Placental epithelial cell (primary cell): ENCODE results near the gene OR4L1. TPM values are rescaled to one million over a fixed set of nuclear protein-coding genes. Genes with fewer than 3 reads are reported as not detected.

Experiments
- small RNA-seq: library from RNA; depleted of rRNA; stranded (forward); fragments of <200 nt; gene quantifications from one replicate; pipeline ENCODE3, GENCODE V24; 2012
- total RNA-seq: library from RNA; depleted of rRNA; stranded (reverse); fragments of >200 nt; gene quantifications from 2 replicates; pipeline ENCODE4 v1.2.3, GENCODE V29; 2012

Gene OR4L1, protein sequence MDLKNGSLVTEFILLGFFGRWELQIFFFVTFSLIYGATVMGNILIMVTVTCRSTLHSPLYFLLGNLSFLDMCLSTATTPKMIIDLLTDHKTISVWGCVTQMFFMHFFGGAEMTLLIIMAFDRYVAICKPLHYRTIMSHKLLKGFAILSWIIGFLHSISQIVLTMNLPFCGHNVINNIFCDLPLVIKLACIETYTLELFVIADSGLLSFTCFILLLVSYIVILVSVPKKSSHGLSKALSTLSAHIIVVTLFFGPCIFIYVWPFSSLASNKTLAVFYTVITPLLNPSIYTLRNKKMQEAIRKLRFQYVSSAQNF
- not detected in 2 replicates for total RNA-seq

DNA sequence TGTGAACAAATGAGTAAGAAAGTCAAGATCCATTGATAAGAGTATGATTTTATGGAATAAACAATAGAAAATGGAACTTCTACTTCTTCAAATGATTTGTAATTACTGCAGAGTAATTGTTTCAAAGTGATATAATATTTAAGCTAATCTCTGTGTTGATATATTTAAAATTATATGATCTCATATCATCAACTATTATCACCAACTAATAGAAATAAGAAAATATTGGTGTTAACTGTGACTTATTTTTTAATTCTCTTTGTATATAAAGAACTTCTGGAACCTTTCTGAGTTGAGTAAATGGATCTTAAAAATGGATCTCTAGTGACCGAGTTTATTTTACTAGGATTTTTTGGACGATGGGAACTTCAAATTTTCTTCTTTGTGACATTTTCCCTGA lies at the start of gene OR4L1:
TSS of gene OR4L1 (plus strand) at position 301 of the 400 bp plus-strand sequence. CDS start at position 301, 0 bp downstream.

DNA sequence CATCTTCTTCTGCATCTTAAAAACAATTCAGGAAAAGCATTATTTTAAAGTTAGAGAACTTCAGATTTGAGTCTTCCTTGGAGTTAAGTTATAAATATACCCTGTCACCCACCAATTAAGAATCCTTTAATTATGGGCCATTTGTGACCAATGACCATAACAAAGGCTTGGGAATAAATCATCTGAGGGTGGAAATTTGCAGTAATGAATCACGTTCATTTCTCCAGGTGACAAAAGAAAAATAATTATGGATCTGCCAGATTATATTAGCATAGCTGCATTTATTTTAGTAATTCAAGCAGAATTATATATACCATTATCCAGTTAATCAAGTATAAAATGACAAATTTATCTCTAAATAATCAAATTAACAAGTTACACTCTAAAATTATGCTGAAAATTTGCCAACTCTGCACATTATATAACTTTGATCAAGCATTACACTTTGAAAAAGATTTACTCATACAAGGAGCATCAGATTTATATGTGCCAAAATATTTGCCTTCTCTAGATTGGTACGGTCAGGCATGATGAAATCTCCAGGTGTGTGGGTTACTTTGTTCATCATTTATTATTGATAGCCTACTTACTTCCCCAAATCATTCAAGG lies 40.5 kb upstream of the OR4L1 start, which contains the start of gene OR4K14:
TSS of gene OR4K14 (minus strand) at position 51 of the 609 bp plus-strand sequence. CDS start 4,114 bp downstream, outside the sequence.

DNA sequence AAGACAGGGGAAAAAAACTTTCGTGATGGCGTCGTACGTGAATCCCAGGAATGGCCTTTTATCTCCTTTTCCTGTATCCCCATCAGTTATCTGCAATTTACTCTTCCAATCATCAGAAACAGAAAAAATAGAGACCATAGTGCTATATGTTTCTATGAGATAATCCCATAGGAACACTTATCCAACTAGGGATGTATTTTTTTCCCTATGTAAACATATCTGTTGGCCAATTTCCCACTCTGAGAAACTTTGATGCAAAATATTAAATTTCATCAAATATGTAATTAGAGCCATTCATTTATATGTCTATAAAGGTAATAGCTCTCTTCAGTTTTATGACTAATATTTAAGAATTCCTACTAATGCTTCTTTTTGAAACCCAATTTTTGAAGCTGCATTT lies 23.9 kb upstream of the OR4L1 start, which contains the start of gene OR4K13:
TSS of gene OR4K13 (minus strand) at position 101 of the 400 bp plus-strand sequence. CDS start 1,280 bp downstream, outside the sequence.

DNA sequence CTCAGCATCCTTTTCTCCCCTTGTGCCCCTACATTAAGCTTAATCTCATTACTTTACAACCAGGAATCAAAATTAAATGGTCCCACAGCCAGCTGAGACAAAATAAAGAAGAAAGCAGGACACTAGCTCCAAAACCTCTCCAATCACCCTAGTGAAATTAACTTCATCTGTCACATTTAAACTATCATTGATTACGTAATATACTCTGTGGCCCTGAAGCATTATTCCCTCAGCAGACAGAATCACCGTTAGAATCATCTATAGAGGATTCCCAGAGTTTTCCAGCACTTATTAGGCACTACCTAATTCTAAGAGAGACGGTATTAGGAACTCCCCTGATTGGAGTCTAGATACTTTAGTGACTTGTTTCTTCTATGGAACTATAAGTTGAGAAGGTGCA lies 50.6 kb downstream of the OR4L1 start, which contains the start of gene OR4K17:
TSS of gene OR4K17 (plus strand) at position 302 of the 400 bp plus-strand sequence. CDS start 6,761 bp downstream, outside the sequence.

Small RNAs within 50 kb of the gene (small RNA-seq; reads per million reads assigned to genes)
- gene RNA5SP380, result not detected

Other genes starting within 250 kb of the OR4L1 start
- not detected in 2 replicates for gene OR4K2, start 184.9 kb upstream of the OR4L1 start, total RNA-seq
- gene OR4K5, start 139.4 kb upstream of the OR4L1 start, total RNA-seq, result not detected in 2 replicates
- not detected in 2 replicates for gene OR4K1, start 129.1 kb upstream of the OR4L1 start, total RNA-seq
- gene OR4K15, start 84.5 kb upstream of the OR4L1 start, total RNA-seq, result not detected in 2 replicates
- not detected in 2 replicates for gene OR4Q2, start 57.9 kb upstream of the OR4L1 start, total RNA-seq
- gene OR4K14, start 40.7 kb upstream of the OR4L1 start, total RNA-seq, result not detected in 2 replicates
- gene OR4K13, start 24.0 kb upstream of the OR4L1 start, total RNA-seq, result not detected in 2 replicates
- gene OR4K17, start 50.7 kb downstream of the OR4L1 start, total RNA-seq, result not detected in 2 replicates
- not detected in 2 replicates for gene OR4N5, start 78.8 kb downstream of the OR4L1 start, total RNA-seq
- not detected in 2 replicates for gene OR11G2, start 130.9 kb downstream of the OR4L1 start, total RNA-seq
- not detected in 2 replicates for gene OR11H6, start 163.7 kb downstream of the OR4L1 start, total RNA-seq
- not detected in 2 replicates for gene OR11H7, start 168.9 kb downstream of the OR4L1 start, total RNA-seq
- gene OR11H4, start 179.2 kb downstream of the OR4L1 start, total RNA-seq, result not detected in 2 replicates
- 14.9 and 16.7 TPM in 2 replicates for gene TTC5, start 245.9 kb downstream of the OR4L1 start, total RNA-seq